Stimulated activated CD8-positive, alpha-beta memory T cell treated with anti-CD3 and anti-CD28 coated beads, Interleukin-15, amount 100 ng/mL, for 24 hours (primary cell): ENCODE results near the gene MT4.
"Not testable (repeated sequence)": the region's sequence is repeated elsewhere in the genome, so short reads cannot be mapped to it uniquely, and the experiment has no call there.

Experiments used
- DNase-seq: peaks from one replicate; pipeline ENCODE4 v3.0.0-alpha.2; 2020; ENCODE audit warnings: low read depth

MT4 gene

DNA sequence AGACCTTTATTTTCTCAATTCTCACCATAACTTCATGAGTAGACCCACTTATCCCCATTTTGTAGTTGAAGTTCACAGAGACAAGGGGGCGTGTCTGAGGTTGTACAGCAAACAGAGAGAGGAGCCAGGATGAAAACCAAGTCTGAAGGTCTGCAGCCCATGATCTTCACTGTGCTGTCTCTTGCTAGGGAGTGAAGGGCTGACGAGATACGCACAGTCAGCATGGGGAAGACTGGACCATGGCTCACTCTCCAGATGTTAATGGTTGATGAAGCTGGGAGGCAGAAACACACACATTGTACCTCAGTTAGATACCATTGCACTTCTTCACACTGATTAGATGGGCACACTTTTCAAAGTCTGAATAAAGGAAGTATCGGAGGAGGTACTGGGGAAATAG is 5.8 kb upstream of the MT4 start:
- no peak for DNase-seq

DNA sequence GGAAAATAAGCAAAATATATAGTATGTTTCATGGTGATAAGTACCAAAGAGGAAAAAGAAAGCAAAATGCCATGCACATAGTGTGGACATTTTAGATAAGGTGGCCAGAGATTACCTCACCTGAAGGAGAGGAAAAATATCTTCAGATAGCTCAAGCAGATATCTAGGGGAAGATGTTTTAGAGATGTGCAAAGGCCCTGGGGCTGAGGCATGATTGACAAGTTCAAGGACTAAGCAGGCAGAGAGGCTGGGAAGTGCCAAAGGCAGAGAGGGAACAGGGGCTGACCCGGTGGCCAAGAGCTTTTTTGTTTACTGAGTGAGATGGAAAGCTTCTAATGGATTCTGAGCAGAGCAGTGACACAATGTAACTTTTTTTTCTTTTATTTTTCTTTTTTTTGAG is 4.4 kb upstream of the MT4 start:
- DNase-seq = no peak

DNA sequence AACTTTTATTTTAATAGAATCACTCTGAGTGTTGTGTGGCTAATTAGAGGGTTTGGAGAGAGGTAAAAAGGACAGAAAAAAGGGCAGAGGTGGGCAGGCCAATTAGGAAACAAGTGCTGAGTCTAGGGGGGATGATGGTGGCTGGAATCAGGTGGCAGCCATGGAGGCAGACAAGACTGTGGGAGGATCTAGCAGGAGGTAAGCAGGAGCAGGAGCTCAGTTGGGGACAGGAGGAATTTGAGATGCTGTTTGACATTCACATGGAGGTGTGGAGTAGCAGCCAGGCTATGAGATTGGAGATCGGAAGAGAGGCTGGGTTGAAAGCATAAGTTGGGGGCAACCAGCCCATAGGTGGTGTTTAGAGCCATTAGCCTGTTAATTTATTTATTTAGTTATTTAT is 3.7 kb upstream of the MT4 start:
- DNase-seq = no peak

DNA sequence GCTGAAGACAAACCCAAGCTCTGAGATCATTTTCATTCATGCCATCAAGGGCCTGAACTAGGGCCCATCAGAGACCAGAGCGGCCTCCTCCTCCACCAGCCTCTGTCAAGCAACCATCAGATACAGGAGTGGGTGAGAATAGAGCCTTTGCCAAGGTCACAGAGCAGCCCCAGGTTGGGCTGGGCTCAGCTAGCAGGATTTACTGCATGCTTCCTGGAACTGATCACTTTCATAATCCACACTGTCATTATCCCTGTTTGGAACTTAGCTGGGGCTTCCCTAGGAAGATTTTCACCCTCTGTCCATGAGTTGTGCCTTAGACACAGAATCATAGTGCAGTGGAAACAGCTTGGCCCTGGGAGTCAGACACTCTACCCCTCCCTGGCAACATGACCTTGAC is 5.1 kb downstream of the MT4 start:
- DNase-seq = no peak

DNA sequence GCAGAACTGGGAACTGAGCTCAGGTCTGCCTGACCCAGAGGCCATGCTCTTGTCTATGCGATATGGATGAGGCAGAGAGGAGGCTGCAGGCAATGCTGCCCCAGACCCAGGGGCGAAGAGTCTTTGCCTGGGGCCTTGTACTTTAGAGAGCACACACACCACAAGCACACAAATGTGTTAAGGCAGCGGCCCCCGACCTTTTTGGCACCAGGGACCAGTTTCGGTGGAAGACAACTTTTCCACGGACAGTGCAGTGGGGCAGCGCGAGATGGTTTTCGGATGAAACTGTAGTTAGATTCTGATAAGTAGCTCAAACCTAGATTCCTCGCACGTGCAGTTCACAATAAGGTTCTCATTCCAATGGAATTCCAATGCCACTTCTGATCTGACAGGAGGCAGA is 6.7 kb downstream of the MT4 start:
- no peak for DNase-seq

DNA sequence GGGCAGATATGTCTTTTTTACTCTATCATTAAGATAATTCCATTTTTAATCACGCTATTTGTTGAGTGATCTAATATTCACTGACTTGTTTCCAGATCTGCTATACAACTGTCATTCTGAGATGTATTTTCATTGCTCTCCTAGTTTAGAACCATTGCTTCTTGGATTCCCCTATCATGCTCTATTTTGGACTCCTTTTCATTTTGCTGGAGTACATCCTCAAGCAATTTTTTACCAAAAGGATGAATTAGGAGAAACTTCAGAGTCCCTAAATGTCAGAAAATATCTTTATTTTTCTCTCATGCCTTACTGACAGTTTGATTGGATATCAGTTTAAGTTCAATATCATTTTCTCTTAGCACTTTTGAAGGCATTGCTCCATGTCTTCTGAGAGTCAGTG is 9.8 kb downstream of the MT4 start:
- no peak for DNase-seq

DNA sequence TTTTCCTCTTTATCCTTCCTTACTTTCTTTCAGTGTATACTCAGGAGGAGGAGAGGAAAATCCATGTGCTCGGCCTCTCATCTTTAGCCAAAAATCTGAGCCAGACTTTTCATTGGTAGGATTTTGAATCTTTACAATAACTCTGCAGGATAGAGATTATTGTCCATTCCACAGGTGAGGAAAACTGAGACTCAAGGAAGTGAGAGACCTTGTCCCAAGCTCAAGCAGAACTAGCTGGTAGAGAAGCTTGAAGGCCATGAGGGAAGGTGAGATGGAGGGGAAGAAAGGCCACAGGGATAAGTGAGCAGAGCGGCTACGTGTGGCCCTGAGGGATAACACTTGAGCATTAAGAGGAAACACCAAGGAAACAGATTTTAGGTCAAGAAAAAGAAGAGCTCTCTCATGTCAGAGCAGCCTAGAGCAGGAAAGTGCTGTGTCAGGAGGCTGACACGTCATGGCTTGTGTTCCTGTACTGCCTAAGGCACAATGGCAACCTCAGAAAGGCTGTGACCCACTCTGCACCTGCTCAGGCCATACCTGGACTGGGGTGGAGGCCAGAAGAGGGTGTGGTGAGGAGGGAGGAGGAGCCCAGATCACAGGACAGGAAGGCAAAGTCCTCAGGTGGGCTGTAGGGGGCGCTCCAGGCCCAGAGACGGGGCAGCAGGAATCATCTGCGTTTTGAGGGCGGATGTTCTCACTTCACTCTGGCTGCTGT is 11.9 kb downstream of the MT4 start:
- DNase-seq = peak; percentile 75

DNA sequence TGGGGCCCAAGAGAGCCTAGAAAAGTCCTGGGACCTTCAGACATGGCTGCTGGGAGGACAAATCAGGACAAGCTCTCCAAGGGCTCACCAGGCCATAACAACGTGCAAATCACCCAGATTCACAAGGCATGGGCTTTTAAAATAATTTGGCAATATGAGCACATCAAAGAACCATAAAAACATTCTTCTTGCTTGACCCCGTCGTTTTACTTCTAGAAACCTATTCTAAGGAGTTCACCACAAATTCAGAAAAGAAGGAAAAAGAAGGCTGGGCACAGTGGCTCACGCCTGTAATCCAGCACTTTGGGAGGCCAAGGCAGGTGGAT is 12.4 kb downstream of the MT4 start:
- no peak for DNase-seq

DNA sequence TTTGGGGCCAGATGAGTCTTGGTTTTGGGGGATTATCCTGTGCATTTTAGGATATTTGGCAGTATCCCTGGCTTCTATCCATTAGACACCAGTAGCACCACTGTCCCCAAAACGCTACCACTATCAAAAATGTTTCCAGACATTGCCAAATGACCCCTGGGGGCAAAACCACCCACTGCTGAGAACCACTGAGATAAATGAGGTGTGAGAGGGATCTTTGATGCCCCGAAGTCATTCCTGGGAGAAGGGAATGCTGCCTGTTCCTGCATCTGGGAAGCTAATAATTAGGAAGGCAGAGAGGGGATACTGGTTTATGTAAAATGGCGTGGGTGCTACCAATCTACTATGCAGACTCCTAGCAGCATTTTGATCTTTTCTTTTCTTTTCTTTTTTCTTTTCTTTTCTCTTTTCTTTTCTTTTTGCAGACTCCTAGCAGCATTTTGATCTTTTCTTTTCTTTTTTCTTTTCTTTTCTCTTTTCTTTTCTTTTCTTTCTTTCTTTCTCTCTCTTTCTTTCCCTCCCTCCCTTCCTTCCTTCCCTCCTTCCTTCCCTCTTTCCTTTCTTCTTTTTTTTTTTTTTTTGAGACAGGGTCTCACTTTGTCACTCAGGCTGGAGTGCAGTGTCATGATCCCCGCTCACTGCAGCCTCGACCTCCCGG is 15.6 kb downstream of the MT4 start:
- no peak for DNase-seq

DNA sequence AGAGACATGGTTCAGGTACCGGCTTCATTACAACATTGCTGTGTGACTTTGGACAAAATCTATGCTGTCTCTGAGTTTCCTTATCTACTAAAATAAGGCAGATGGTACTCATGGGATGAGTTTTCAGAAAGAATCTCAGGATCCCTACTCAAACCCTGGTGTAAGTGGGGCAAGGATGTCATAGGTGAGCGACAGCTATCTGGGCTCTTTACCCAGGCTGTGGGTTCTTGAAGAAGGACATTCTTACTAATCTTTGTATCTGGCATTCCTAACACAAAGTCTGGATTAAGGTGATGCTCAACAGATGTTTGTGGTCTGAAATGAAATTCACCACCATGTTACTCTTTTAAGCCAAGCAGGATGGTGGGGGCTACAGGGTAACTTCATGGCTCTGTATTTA is 18.0 kb downstream of the MT4 start:
- DNase-seq = not testable (repeated sequence)

DNA sequence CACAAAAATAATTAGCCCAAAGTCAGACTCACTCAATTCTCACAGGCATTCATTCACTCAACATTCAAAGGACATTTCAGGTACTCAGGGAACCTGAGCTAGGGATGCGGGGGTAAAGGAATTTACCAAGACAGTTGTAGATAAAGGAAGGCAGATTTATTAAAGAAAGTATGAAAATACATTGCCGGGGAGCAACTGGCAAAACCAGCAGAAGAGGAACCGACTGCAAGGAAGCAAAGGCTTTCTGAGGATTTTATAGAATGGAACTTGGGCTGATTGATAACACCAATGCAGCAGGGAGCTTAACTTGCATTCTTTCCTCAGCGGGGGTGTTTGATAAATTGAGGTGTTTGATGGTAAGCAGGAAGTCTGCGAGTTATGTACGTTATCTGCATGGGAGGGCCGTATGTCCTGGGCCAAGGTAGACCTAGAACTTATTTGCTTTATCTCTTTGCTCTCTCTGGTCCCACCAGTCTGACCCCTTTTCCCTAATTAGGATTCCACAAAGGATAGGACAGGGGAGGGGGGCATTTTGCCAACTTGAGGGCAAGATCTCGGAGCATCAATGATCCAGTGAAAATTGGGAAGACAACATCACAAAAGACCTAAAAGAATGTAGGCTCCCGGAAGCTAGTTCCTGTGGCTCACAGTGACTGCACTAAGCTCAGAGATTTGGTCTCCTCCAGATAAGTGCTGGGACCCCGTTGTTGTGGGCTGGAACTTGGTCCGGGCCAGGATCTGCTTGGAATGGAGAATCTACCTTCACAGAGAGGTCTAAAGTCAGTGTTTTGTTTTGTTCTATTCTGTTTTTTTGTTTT is 18.7 kb downstream of the MT4 start:
- DNase-seq = no peak

DNA sequence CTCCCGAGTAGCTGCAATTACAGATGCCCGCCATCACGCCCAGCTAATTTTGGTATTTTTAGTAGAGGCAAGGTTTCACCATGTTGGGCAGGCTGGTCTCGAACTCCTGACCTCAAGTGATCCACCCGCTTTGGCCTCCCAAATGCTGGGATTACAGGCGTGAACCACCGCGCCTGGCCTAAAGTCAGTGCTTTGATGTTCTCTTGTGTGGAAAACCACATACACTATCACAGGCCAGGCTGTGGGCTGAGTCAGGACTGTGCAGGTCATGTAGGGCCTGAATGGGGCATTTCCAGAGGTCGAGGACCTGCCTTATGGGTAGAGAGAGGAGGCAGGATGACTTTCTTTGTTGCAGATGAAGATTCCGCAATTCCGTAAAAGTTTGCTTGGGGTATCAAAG is 19.4 kb downstream of the MT4 start:
- DNase-seq = no peak

DNA sequence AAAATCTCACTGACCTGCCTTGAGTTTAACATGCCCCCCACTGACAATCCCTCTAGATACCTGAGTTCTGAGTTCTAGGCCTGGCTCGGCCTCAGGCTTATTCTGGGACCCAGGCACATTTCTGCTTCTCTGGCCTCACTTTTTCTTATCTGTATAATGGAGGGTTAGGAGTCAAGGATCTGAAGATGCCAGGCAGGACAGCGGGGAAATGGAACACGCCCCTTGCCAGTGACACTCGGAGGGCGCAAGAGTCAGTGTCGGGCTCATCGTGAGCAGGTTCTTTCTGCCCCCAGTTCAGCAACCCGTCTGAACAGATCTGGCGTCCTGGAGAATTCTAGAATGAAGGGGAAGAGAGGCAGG is 23.9 kb downstream of the MT4 start:
- no peak for DNase-seq

DNA sequence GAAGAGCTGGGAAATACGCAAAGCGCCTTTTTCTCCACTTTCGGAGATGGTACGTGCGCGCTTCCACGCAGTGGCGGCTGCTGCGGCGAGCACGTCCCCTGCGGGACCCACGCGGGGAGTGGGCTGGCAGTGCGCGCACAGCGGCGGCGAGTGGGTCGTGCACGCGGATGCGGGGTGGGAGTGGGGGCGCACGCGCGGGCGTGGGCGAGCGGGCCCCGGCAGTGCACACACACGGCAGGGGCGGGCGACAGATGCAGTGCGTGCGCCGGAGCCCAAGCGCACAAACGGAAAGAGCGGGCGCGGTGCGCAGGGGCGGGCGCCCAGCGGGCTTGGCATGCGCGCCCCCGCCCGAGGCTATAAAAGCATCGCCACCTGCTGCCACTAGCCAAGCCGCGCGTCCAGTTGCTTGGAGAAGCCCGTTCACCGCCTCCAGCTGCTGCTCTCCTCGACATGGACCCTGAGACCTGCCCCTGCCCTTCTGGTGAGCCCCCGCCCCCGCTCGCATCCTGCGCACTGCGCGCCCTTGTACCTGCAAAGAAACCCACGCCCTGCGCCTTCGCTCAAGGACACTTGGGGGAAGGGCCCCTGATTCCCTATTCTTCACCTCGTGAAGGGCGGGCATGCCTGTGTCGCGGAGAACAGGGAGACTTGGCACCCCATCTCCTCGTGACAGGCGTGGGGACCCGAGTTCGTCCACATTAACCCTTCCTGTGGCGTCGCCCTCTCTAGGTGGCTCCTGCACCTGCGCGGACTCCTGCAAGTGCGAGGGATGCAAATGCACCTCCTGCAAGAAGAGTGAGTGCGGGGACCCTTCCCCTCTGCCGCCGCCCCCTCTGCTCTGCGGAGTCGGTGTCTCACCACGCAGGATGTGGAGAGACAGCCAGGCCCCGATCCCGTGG is 24.5 kb downstream of the MT4 start, which contains the start of gene MT3:
MT3 (plus strand) TSS at position 388 of the 899 bp plus-strand sequence; CDS start at position 451, 63 bp downstream.
- DNase-seq = no peak

DNA sequence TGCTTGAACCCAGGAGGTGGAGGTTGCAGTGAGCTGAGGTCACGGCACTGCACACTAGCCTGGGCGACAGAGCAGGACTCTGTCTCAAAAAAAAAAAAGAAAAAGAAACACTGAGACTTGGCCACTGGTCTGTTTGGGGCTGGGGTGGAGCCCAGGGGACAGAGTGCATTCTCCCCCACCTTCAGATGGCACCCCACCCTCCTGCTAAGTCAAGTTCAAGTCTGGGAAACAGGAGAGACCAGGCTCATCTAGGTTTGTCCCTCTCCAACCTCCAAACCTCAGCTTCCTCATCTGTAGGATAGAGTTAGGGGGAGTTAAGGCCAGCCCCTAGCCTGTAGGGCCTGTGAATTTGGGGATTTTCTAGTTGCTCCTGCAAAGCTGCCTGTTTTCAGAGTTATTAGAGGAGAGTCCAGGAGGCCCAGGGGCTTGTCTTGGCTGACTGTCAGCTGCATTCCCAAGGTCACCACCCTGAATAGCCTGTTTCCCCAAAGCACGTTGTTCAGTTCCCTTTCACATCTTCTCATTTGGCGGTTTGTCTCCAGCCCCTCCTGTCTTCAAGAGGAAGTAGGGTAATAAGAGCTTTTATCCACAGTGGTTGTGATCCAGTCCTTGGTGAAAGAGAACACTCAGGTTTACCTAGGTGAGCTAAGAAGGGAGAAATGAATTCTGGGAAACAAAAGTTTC is 26.6 kb downstream of the MT4 start:
- DNase-seq = no peak

DNA sequence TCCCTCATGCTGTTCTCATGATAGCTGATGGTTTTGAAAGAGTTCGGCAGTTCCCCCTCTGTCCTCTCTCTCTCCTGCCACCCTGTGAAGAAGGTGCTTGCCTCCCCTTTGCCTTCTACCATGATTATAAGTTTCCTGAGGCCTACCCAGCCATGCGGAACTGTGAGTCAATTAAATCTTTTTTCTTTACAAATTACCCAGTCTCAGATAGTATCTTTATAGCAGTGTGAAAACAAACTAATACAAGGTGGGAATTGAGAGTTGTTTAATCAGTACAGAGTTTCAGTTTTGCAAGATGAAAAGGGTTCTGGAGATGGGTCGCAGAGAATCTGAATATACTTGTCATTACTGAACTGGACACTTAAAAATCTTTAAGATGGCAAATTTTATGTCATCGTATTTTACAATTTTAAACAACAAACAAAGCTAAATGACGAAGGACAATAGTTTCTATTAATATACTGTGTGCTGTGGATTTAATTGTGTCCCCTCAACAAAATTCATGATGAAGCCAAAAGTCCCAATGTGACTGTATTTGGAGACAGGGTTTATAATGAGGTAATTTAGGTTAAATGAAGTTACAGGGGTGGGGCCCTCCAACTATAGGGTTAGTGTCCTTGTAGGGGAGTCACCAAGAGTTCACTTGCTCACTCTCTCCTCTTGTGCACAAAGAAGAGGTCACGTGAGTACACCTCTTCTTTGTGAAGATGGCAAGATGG is 28.9 kb downstream of the MT4 start:
- no peak for DNase-seq

DNA sequence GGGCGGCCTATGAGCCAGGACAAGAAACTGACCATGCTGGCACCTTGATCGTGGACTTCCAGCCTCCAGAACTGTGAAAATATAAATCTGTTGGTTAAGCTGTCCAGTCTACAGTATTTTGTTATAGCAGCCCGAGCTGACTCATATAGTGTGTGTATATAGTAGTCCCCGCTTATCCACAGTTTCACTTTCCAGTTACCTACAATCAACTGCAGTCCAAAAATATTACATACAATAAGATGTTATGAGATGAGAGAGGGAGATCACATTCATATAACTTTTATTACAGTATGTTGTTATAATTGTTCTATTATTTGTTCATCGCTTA is 29.4 kb downstream of the MT4 start:
- DNase-seq = no peak

DNA sequence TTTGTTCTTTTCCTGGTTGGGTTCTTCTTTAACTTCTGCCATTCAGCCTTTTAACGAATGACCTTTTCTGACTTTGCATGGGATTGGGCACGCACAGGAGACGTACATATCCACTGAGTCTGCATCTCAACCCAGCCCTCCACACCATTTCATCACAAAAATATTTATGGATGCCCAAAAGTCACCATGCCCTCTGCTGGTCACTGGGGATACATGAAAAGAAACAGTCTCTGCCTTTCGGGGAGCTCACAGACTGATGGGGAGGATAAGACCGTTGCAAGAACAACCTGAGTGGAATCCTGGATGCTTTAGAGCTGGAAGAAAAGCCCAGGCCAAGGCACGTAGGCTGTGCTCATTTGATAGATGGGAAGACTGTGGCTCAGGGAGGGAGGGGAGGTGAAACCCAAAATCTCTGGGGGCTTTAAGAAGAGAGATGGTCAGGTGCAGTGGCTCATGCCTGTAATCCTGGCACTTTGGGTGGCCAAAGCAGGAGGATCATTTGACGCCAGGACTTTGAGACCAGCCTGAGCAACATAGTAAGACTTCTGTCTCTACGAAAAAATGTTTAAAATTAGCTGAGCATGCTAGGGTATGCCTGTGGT is 35.6 kb downstream of the MT4 start:
- DNase-seq = no peak

DNA sequence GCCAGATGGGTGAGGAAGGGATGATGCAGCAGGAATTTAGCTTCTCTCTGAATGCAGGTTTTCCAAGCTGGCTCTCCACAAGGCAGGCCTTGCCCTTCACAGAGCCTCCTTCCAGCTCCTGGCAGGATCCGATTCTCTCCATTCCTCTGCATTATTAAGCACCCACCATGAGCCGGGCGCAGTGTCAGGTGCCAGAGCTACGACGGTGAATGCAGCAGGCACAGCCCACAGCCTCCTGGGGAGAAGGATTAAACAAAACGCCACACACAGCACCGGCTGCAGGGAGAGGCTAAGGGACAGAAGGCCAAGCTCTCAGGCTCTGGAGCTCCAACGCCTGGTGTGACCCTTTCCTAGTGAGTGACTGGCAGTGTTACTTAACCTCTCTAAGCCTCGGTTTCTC is 36.5 kb downstream of the MT4 start:
- DNase-seq = no peak

DNA sequence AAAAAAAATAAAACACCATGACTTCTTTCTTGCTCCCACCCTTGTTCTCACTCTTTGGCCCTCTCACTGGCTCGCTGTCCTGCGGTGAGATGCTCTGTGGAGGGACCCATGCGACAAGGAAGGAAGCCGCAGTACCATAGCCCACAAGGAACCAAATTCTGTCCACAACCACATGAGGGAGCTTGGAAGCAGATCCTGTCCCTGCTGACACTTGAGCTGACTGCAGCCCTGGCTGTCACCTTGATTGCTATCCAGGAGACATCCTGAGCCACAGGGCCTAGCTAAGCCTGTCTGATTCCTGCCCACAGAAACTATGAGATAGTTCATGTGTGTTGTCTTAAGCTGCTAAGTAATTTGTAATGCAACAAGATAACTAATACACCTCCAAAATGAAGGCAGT is 38.7 kb downstream of the MT4 start:
- no peak for DNase-seq

DNA sequence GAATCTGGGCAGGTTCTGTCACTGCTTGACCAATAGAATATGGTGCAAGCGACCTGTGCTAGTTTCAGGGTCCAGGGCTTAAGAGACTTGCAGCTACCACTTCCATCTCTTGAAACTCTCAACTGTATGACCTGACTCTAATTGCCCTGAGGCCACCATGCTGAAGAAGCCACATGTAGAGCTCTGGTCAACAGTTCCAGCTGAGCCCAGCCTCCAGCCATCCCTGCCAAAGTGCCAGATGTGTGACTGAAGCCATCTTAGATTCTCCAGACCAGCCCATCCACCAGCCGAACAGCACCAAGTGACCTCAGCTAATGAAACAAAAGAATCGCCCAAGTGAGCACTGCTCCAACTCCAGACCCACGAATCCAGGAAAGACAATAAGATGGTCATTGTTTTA is 40.1 kb downstream of the MT4 start:
- DNase-seq = no peak
